ENCODE results near the gene PTX3. TPM values are rescaled to one million over a fixed set of nuclear protein-coding genes. Genes with fewer than 3 reads are reported as not detected.

Gene PTX3
- total RNA-seq, 1 donor from 2014 or later: 31.1 TPM

DNA sequence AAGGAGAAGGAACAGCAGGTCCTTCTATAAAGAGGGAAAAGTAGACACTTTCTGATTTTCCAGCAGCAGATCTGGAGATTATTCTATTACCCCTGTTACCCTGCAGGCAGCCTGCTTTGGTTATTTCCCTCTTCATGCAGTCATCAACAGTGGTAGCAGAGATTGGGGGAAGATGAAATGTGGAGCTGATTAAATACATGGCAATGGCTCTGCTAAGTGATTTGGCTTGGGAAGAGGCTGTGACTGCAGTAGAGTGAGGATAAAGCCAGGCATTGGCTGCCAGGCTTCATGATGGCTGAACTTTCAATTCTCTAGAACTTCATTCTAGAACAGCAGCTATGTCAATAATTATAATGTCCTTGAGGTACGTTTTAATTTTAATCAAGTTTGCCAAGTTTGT is 29.1 kb downstream of the PTX3 start:
- no peak for DNase-seq (ENCODE audit: low read depth)
- Histone ChIP-seq H3K36me3 (ENCODE audit: control insufficient read depth, insufficient read depth, low read length) (no peaks in the 10 kb centered on the region), H3K4me3 (ENCODE audit: low read depth, low read length) (no peak overlapping the region), H3K27me3 (ENCODE audit: control insufficient read depth, insufficient read depth, low read length) (no peaks in the 10 kb centered on the region)
- TF ChIP-seq, protein P1, sequence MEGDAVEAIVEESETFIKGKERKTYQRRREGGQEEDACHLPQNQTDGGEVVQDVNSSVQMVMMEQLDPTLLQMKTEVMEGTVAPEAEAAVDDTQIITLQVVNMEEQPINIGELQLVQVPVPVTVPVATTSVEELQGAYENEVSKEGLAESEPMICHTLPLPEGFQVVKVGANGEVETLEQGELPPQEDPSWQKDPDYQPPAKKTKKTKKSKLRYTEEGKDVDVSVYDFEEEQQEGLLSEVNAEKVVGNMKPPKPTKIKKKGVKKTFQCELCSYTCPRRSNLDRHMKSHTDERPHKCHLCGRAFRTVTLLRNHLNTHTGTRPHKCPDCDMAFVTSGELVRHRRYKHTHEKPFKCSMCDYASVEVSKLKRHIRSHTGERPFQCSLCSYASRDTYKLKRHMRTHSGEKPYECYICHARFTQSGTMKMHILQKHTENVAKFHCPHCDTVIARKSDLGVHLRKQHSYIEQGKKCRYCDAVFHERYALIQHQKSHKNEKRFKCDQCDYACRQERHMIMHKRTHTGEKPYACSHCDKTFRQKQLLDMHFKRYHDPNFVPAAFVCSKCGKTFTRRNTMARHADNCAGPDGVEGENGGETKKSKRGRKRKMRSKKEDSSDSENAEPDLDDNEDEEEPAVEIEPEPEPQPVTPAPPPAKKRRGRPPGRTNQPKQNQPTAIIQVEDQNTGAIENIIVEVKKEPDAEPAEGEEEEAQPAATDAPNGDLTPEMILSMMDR (IDR thresholded peaks at IDR 0.05; ENCODE audit: insufficient read depth, low read length, poor library complexity, severe bottlenecking): no peak

DNA sequence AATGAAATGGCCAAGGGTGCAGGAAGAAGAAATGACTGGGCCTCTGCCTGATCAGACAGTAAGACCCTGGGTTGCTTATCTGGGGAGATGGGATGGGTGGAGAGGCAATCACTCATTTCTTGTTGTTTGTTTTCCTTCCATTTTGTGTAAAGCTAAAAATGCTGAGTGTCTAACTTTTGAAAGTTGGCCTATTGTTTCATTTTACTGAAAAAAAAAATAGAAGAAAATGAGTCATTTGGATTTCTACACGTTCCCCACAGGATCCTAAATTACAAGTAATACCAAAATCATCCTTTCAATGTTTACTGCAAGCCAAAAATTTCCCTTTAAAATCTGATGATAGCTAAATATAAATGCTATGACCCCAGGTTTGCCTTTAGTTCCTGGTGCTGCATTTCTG is 30.6 kb downstream of the PTX3 start:
- TF ChIP-seq, protein P1 (IDR thresholded peaks at IDR 0.05; ENCODE audit: insufficient read depth, low read length, poor library complexity, severe bottlenecking): no peak
- no peaks in the 10 kb centered on the region for H3K36me3 ChIP-seq (ENCODE audit: control insufficient read depth, insufficient read depth, low read length)
- no peaks in the 10 kb centered on the region for H3K27me3 ChIP-seq (ENCODE audit: control insufficient read depth, insufficient read depth, low read length)
- DNase-seq (ENCODE audit: low read depth): no peak
- H3K4me3 ChIP-seq (ENCODE audit: low read depth, low read length): no peak overlapping the region

DNA sequence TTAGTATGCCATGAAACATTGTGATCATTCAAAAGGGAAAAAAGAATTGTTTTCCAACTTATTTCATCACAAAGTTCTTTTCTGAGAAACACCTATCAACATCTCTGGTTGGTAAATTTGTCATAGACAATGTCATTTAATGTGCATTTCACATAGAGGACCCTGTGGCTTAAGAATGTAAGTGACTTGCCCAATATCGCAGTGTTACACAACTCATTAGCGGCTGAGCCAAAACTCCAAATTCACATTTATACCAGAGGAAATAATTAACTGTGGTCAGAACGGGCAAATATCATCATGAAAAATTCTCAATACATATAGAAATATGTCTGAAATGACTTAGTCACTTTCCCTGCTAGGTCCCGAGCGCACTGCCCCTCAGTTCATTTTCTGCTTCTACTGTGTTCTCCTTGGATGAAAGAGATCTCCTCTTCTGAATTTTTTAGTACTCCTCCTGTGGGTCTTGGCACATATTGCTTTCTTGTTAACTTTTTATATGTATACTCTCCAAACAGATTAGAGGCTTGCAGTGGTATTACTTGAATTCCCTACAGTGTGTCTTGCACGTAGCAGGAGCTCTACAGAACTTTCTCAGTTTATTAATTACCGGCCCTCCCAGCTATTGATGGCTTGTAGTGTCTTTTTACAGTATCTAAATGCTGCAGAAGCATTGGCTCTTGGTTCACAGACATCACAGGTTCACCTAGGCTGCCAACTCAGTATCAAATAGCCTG is 33.1 kb downstream of the PTX3 start:
- TF ChIP-seq, protein P1 (IDR thresholded peaks at IDR 0.05; ENCODE audit: insufficient read depth, low read length, poor library complexity, severe bottlenecking): no peak
- Histone ChIP-seq H3K27me3 (ENCODE audit: control insufficient read depth, insufficient read depth, low read length) (no peaks in the 10 kb centered on the region), H3K4me3 (ENCODE audit: low read depth, low read length) (no peak overlapping the region), H3K36me3 (ENCODE audit: control insufficient read depth, insufficient read depth, low read length) (no peaks in the 10 kb centered on the region)
- no peak for DNase-seq (ENCODE audit: low read depth)

DNA sequence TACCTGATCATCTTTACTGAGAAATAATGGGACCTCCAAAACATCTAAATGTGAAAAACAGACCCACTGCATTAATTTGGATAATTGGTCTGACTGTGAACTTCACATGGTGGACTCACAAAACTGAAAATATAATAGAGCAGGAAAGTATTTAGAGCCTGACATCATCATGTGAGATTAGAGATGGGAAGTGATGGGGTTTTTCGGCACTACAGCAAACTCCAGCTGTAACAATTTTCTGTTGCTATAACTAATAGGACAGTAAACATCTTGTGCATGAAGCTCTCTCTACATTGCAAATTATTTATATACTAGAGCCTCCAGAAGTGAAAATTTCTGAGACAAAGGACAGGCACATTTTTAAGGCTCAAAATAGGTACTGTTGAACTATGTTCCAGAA is 34.4 kb downstream of the PTX3 start:
- Histone ChIP-seq H3K27me3 (ENCODE audit: control insufficient read depth, insufficient read depth, low read length) (no peaks in the 10 kb centered on the region), H3K4me3 (ENCODE audit: low read depth, low read length) (no peak overlapping the region), H3K36me3 (ENCODE audit: control insufficient read depth, insufficient read depth, low read length) (no peaks in the 10 kb centered on the region)
- TF ChIP-seq, protein P1 (IDR thresholded peaks at IDR 0.05; ENCODE audit: insufficient read depth, low read length, poor library complexity, severe bottlenecking): no peak
- DNase-seq (ENCODE audit: low read depth): no peak

DNA sequence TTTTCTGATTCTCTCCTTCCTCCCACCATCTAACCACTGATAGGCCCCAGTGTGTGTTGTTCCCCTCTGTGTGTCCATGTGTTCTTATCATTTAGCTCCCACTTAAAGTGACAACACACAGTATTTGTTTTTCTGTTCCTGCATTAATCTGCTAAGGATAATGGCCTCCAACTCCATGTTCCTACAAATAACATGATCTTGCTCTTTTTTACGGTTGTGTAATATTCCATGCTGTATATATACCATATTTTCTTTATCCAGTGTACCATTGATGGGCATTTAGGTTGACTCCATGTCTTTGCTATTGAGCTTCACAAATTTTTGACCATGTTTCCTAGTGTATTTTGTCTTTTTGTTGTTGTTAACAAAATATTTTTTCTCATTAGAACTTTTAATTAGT is 36.0 kb downstream of the PTX3 start:
- no peaks in the 10 kb centered on the region for H3K27me3 ChIP-seq (ENCODE audit: control insufficient read depth, insufficient read depth, low read length)
- no peak overlapping the region for H3K4me3 ChIP-seq (ENCODE audit: low read depth, low read length)
- DNase-seq (ENCODE audit: low read depth): no peak
- no peaks in the 10 kb centered on the region for H3K36me3 ChIP-seq (ENCODE audit: control insufficient read depth, insufficient read depth, low read length)
- TF ChIP-seq, protein P1 (IDR thresholded peaks at IDR 0.05; ENCODE audit: insufficient read depth, low read length, poor library complexity, severe bottlenecking): no peak

DNA sequence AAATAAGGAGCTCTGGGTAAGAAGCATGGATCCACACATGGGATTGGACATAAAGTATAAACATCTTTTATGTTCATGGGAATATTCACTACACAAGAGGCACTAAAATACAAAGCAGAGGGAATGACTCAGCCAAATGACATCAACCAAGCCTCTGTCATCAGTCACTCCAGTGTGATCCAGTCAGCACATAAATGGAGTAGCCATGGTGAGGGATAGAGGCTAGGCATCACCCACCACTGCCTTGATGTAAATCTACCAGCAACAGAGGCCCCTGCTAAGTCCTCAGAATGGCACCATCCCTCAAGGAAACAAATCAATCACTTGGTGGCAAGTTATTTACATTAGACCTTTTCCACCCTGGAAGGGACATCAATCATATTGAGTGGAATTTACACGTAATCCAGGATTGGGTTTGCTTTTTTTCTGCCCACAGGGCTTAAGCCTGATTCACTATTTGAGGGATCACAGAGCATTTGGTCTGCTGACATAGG is 39.3 kb downstream of the PTX3 start:
- H3K4me3 ChIP-seq (ENCODE audit: low read depth, low read length): no peak overlapping the region
- DNase-seq (ENCODE audit: low read depth): peak; percentile 32
- TF ChIP-seq, protein P1 (IDR thresholded peaks at IDR 0.05; ENCODE audit: insufficient read depth, low read length, poor library complexity, severe bottlenecking): no peak

More for the DNA sequence above, 39.3 kb downstream of the PTX3 start:
- Histone ChIP-seq H3K36me3 (ENCODE audit: control insufficient read depth, insufficient read depth, low read length) (no peaks in the 10 kb centered on the region), H3K27me3 (ENCODE audit: control insufficient read depth, insufficient read depth, low read length) (no peaks in the 10 kb centered on the region)
